Subcutaneous adipose tissue (tissue), 4 donors: ENCODE data around the gene TMEM94. TPM values are rescaled to one million over a fixed set of nuclear protein-coding genes. Genes with fewer than 3 reads are reported as not detected.

Source experiments
- CTCF ChIP-seq: fragments of 450-650 bp; IDR thresholded peaks from one replicate; pipeline ENCODE4 v1.5.1; 2016; ENCODE audit warnings: low read depth, mild to moderate bottlenecking, control low read depth, antibody characterized with exemption, moderate library complexity
- total RNA-seq, 4 donors: library from RNA; depleted of rRNA; stranded (reverse); fragments of >200 nt; gene quantifications; one replicate each; pipeline ENCODE4 v1.1.0, GENCODE V29; 2016

TMEM94 gene
- total RNA-seq, 4 donors from 2014 or later = 35.0 to 80.2 (median 45.9) TPM

- no peak for TF ChIP-seq CTCF
These were observed 44.2 kb downstream of the TMEM94 start for GRCh38 chr17:75500419-75501216.

GRCh38 chr17:75501378-75502071, 45.1 kb downstream of the TMEM94 start:
- no peak for TF ChIP-seq CTCF

GRCh38 chr17:75502072-75502720, 45.8 kb downstream of the TMEM94 start:
- TF ChIP-seq CTCF = no peak

- no peak for TF ChIP-seq CTCF
These were observed 46.4 kb downstream of the TMEM94 start for GRCh38 chr17:75502721-75503329.

- no peak for TF ChIP-seq CTCF
These were observed 47.0 kb downstream of the TMEM94 start for GRCh38 chr17:75503337-75503950.

- TF ChIP-seq CTCF = no peak
These were observed 47.5 kb downstream of the TMEM94 start for GRCh38 chr17:75503976-75504346.
